PFSK-1 (cell line): ENCODE data around the gene ADTRP.

Experiments used
- TAF1 ChIP-seq: IDR thresholded peaks from 2 replicates; pipeline ENCODE4 v1.6.1; 2012; ENCODE audit warnings: low read length, control low read depth, borderline replicate concordance; ENCODE audit not compliant: insufficient read depth
- TF ChIP-seq, protein P1 (sequence below), 2 experiments: IDR thresholded peaks; 2 replicates each; pipeline versions ENCODE4 v1.6.1 to v1.8.0; 2011 to 2012; ENCODE audit warnings: low read depth in 2 of 2, low read length in 2 of 2, control low read depth in 1 of 2, inconsistent platforms in 1 of 2, mild to moderate bottlenecking in 1 of 2, moderate library complexity in 1 of 2; ENCODE audit not compliant: insufficient read depth in 1 of 2

DNA sequence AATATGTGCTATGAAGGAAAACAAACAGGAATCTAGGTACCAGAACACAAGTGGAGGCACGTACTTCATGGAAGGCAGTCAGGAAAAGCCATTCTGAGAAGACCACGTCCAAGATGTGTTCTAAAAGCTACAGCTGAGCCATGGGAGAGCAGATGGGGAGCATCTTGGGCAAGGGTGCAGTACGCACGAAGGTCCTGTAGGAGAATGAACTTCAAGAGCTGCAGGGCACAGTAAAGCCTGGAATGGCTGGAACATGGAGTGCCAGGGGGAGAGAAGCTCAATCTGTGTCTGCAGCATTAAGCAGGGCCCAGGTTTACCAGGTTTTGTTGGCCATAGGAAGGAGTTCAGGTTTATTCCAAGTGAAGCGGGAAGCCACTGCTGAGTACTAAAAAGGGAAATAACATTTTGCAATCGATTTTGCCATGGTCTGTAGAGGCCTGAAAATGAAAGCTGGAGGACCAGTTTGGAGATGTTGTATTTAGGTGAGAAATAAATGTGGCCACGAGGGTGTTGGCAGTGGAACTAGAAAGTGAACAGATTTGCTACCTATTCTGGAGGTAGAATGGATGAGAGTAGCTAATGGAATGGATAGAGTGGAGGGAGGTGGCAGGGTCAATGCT, 29.9 kb downstream of the ADTRP start:
- TF ChIP-seq, protein P1, sequence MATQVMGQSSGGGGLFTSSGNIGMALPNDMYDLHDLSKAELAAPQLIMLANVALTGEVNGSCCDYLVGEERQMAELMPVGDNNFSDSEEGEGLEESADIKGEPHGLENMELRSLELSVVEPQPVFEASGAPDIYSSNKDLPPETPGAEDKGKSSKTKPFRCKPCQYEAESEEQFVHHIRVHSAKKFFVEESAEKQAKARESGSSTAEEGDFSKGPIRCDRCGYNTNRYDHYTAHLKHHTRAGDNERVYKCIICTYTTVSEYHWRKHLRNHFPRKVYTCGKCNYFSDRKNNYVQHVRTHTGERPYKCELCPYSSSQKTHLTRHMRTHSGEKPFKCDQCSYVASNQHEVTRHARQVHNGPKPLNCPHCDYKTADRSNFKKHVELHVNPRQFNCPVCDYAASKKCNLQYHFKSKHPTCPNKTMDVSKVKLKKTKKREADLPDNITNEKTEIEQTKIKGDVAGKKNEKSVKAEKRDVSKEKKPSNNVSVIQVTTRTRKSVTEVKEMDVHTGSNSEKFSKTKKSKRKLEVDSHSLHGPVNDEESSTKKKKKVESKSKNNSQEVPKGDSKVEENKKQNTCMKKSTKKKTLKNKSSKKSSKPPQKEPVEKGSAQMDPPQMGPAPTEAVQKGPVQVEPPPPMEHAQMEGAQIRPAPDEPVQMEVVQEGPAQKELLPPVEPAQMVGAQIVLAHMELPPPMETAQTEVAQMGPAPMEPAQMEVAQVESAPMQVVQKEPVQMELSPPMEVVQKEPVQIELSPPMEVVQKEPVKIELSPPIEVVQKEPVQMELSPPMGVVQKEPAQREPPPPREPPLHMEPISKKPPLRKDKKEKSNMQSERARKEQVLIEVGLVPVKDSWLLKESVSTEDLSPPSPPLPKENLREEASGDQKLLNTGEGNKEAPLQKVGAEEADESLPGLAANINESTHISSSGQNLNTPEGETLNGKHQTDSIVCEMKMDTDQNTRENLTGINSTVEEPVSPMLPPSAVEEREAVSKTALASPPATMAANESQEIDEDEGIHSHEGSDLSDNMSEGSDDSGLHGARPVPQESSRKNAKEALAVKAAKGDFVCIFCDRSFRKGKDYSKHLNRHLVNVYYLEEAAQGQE (IDR thresholded peaks at IDR 0.05; ENCODE audit: insufficient read depth in 1 of 2, low read depth in 2 of 2, low read length in 2 of 2): no peak
- no peak for TF ChIP-seq TAF1
